Islet precursor cell (in vitro differentiated cells): Measurements from ENCODE around the gene FAM83C.
A peak's percentile ranks its signal among the peaks of the same experiment; 100 is the strongest.

ENCODE experiments used
- DNase-seq: peaks from one replicate; pipeline ENCODE4 v3.0.0-alpha.2; 2018

The FAM83C gene

GRCh38 chr20:35291654-35292503 is at the start of gene FAM83C:
FAM83C (minus strand) TSS chr20:35292425; CDS start chr20:35292304, 121 bp downstream.
- no peak for DNase-seq

- DNase-seq, result no peak
These were observed 49.3 kb upstream of the FAM83C start for GRCh38 chr20:35341366-35342028.

- DNase-seq, result no peak
These were observed 48.2 kb upstream of the FAM83C start for GRCh38 chr20:35340436-35340835.

GRCh38 chr20:35339636-35340035 is 47.4 kb upstream of the FAM83C start:
- DNase-seq, result no peak

- DNase-seq, result no peak
These were observed 46.8 kb upstream of the FAM83C start for GRCh38 chr20:35339007-35339406.

- no peak for DNase-seq
These were observed 42.3 kb upstream of the FAM83C start for GRCh38 chr20:35334311-35335101.

GRCh38 chr20:35333606-35334005 is 41.4 kb upstream of the FAM83C start:
- DNase-seq, result no peak

- DNase-seq, result no peak
These were observed 40.4 kb upstream of the FAM83C start for GRCh38 chr20:35332540-35333200.

- DNase-seq, result peak; percentile 88
These were observed 37.4 kb upstream of the FAM83C start for GRCh38 chr20:35329435-35330139.

GRCh38 chr20:35328689-35329088 is 36.5 kb upstream of the FAM83C start:
- DNase-seq, result no peak

- no peak for DNase-seq
These were observed 36.0 kb upstream of the FAM83C start for GRCh38 chr20:35328095-35328685.

GRCh38 chr20:35327074-35327976 is 35.1 kb upstream of the FAM83C start:
- peak; percentile 57 for DNase-seq

- DNase-seq, result no peak
These were observed 34.5 kb upstream of the FAM83C start for GRCh38 chr20:35326740-35327073.

GRCh38 chr20:35326021-35326739 is 34.0 kb upstream of the FAM83C start:
- no peak for DNase-seq

GRCh38 chr20:35325401-35325800 is 33.2 kb upstream of the FAM83C start:
- DNase-seq, result no peak

GRCh38 chr20:35320396-35321126 is 28.3 kb upstream of the FAM83C start:
- peak; percentile 91 for DNase-seq

- no peak for DNase-seq
These were observed 27.6 kb upstream of the FAM83C start for GRCh38 chr20:35319871-35320197.

- no peak for DNase-seq
These were observed 27.1 kb upstream of the FAM83C start for GRCh38 chr20:35319192-35319870.
